Measurements from ENCODE around the gene GALNT15.

The GALNT15 gene

DNA sequence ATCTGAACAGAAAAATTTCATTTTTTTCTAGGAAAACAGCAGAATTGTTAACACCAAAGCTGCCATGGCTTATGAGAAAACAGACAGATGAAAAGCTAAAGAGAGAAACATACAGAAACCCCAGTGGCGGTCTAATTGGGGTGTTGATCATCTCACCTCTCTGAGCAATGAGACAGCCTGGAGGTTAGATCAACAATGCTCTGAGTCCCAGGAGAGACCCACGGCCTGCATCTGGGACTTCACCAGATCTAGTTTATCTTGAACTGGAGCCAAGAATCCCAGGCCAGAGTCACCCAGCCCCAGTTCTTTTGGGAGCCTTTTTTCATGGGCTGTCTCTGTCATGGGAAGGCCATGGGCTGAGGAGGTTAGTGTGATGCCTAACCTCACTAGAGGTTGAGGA is 3.5 kb upstream of the GALNT15 start:
- no peak for DNase-seq

DNA sequence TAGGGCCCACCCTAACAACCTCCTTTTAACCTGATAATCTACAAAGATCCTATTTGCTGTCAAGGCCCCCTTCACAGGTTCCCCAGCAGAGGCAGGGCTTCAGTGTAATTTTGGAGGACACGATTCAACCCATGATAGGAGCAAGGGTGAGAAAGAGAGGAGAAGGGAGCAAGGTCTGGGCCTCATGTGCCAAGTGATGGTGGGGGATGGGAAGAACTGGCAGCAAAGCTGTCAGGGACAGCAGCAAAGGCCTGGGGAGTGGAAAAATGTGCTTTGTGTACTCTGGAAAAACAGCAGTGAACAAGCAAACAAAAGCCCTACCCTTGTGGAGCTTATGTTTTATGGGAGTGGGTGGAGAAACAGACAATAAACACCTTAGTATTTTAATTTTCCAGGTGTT is 2.7 kb upstream of the GALNT15 start:
- DNase-seq = no peak

DNA sequence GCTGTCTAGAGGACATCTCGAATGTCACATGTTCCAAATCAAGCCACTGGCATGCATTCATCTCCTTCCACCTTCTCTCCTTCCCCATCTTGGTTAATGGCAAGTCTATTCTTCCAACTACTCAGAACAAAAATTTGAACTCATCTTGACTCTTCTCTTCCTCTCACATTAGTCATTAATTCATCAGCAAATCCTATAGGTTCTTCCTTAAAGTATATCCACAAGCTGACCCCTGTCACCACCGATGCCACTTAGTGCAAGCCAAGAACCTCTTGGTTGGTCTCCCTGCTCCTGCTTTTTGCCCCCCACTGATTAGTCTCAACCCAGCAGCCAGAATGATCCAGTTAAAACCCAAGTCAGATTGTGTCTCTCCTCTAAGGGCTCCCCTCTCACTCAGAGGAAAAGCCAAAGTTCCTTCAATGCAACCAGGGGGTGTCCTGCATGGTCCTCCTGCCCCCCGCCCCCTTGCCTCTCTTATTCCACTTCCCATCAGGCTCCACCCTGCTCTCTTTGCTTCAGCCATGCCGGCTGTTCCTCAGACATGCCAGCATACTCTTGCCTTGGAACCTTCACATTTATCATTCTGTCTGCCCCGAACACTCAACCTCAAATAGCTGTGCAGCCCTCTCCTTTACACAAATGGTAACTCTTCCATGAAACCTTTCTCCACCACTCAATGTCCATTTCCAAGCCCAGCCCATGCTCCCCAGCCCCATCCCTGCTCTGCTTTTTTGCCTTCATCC is 1.0 kb upstream of the GALNT15 start:
- no peak for DNase-seq

DNA sequence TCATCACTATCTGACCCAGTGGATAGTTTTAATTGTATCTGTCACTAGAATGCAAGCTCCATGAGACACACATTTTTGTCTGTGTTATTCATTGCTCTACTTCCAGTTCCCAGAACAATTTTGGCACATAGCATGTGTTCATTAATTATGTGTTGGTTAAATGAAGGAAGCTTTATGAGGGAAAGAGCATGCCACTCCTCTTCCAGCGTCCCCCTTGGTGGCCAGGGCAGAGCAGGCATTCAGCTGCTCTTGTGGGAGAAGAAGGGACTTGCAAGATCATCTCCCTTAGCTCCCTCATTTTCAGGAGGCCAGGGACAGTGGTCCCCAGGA is 489 bp upstream of the GALNT15 start:
- no peak for DNase-seq

DNA sequence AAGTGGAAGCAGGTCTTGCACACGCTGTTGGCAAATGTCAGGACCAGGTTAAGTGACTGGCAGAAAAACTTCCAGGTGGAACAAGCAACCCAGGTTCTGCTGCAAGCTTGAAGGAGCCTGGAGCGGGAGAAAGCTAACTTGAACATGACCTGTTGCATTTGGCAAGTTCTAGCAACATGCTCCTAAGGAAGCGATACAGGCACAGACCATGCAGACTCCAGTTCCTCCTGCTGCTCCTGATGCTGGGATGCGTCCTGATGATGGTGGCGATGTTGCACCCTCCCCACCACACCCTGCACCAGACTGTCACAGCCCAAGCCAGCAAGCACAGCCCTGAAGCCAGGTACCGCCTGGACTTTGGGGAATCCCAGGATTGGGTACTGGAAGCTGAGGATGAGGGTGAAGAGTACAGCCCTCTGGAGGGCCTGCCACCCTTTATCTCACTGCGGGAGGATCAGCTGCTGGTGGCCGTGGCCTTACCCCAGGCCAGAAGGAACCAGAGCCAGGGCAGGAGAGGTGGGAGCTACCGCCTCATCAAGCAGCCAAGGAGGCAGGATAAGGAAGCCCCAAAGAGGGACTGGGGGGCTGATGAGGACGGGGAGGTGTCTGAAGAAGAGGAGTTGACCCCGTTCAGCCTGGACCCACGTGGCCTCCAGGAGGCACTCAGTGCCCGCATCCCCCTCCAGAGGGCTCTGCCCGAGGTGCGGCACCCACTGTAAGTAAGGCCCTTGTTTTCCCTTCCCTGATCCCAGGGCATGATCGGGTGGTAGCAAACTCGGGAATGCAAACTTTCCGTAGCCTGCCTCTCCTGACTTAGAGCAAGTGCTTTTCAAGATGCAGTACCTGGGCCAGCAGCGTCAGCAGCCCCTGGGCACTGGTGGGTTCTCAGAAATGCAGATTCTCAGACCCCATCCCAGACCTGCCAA is 759 bp downstream of the GALNT15 start:
- DNase-seq = no peak

DNA sequence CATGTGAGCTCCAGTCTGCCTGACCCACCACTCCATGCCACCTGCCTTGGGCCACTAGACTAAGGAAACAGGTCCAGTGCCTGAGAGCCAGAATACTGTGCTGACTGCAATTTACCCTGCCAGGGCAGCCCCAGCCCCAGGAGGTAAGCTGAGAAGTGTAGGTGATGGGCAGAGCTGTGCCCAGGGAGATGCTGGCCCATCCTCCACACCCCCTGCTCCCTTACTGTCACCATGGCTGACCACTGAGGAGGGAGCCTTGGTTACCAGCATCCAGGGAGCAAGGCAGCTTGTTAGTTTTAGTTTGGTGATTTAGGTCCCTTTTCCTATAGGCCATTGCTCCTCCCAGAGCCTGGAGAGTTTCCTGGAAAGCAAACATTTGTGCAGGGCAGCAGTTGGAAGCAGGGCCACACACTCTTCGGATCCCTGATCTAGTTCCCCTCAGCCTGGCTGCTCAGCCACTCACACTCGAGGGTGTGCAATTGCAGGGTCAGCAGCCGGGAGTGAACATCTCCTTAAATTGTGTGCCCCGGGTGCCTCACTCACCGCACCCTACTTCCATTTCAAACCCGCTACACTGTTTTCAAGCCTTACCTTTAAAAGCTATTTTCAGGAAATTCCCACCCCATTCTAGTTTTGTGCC is 2.0 kb downstream of the GALNT15 start:
- DNase-seq = no peak

DNA sequence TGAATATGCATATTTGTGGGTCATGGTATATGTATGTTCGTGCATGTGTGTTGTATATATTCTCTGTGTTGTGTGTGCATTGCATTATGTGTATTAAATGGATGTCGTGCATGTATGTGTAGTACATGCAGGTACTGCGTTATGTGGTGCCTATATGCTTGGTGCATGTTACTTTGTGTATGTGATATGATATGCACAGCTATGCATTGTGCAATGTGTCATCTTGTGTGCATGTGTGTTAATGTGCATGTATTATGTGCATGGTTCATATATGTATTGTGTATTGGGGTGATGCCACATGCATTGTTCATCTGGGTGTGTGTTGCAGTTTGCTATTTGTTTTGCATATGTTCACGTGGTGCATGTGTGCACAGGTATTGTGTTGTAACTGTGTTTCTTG is 2.9 kb downstream of the GALNT15 start:
- no peak for DNase-seq

DNA sequence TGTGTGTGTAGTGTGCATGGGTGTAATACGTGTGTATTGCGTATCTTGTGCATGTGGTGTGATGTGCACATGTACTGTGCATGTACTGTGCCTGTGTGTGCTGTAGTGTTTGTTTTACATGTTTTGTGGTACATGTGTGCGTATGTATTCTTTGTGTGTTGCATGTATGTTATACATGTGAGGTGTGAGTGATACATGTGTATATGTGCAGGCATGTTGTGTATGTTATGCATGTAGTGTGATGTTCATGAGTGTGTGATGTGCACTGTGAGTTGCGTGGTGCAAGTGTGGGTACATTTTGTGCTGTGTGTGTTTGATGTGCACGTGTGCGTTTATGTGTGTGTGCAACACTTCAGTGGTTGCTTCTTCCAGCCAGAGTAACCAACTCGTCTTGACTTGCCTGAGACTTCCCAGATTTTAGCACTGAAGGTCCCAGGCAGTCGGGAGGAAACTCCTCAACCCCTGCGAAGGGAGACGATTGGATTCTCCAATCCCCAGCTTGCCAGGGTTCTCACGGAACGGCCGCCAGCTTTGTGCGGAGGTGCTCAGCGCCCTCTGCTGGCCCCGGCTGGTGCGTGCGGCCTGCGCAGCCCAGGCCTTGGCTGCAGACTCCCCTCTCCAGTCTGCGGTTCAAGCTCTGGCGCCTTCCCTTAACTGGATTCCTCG is 3.6 kb downstream of the GALNT15 start:
- DNase-seq = peak; percentile 84

DNA sequence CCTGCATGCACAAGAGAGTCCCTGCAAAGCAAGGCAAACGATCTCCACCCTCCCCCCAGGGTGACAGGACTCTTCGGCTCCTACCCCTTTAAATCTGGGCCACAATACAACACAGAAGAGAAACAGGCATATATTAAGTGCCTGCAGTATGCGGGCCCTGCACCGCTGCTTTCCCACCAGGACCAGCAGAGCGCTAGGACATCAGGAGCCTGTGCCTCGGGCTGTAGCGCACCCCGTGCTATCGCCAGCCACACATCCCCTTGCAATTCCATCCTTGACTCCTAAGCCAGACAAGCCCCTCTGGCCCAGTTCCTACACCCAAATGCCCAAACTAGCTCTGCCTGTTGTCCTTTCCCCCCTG is 4.1 kb downstream of the GALNT15 start:
- no peak for DNase-seq

DNA sequence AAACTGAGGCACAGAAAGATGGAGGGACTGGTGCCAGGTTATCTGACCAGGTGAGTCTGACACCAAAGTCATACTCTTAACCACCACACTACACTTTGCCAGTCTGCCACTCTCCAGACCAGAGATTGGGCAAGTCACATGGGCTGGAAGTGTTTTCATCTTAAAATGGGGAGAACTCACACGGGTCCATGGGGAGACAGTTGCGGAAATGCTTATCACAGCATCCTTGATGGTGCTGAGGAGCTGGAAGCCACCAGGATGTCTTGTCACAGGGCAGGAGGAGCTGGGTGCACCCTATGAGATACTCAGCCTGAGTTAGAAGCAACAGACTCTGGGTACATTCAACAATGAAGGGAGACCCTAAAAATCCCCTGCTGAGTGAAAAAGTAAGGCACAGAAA is 4.8 kb downstream of the GALNT15 start:
- DNase-seq = no peak

DNA sequence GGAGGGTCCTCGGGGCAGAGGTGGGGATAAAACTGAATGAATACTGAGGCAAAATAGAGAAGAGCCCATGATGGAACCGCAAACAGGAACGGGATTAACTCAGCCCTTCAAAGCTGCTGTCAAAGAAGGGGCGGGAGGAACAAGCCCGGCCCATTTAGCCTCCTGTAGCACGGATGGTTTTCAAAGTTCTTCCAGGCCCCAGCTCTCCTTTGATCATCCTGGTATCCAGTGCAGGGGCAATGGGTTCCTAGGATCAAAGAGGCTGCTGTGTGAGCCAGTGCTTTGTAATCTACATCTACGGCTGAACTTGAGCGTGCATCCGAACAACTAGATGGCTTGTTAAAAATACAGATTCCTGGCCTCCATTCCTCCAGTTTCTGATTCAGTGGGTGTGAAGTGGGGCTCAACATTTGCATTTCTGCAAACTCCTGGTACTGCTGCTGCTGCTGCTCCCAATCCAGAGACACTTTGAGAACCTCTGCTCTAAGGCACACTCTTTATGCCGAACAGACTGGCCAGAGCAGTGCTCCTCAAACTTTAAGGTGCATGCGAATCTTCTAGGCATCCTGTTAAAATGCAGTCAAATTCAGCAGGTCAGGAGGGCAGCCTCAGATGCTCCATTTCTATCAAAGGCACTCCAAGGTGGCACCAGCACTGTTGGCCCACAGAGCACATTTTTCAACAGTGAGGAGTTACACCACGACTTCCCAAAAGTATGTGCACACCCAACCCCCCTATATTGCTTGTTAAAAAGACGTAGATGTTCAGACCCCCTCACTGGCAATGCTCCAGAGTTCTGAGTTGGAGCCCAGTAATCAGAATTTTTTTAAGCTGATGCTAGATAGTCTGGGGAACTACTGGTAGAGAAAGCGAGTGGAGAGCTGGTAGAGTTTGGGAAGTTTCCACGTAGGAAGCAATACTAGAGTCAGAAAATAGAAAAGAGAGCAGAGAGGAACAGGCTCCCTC is 5.6 kb downstream of the GALNT15 start:
- DNase-seq = no peak

DNA sequence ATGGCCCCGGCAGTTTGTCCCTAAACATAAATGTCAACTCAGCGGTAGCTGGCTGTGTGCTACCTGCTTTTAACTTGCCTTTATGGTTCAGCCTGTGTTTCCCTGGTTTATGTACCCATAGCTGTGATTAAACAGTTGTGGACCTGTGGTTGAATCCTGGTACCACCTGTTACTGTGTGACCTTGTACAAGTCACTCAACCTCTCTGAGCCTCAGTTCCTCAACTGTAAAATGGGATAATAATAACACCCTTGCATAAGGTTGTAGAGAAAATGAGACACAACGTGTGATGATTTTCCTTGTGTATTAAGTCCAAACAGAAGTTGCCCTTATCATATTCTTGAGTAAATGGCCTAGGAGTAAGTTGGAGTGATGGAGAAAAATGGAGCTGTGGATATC is 6.3 kb downstream of the GALNT15 start:
- DNase-seq = no peak

DNA sequence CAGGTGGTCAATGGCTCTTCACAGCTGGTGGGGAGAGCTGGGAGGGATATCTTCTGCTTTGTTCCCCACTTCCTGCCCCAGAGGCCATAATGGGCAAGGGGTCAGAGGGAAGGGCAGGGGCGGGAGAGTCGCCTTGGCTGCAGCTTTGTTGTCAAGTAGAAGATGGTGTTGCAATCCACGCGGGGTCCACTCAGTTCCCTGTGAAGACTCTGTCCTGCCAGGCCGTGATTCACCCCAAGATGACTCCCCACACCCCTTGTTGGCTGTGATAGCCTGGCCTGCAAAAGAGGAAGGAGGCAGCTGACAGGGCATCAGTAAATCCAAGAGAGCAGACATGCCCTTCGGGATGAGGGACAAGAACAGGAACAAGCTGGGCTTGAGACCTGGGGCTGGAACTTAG is 6.9 kb downstream of the GALNT15 start:
- DNase-seq = no peak

DNA sequence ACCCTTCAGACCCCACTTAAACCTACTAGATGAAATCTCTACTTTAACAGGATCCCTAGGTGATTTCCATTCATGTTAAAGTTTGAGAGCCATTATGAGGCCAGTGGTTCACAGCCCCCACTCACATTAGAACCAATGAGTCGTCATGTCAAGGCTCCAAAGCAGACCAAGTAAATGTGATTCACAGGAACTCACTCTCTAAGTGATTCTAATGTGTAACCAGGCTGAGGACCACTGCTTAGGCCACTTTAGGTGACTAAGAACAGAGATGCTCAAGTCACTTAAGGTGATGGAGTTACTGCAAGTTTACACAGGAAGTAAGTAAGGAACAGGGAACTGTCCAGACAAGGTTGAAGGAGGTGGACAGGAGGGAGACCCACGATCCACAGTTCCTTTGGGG is 7.7 kb downstream of the GALNT15 start:
- DNase-seq = no peak

DNA sequence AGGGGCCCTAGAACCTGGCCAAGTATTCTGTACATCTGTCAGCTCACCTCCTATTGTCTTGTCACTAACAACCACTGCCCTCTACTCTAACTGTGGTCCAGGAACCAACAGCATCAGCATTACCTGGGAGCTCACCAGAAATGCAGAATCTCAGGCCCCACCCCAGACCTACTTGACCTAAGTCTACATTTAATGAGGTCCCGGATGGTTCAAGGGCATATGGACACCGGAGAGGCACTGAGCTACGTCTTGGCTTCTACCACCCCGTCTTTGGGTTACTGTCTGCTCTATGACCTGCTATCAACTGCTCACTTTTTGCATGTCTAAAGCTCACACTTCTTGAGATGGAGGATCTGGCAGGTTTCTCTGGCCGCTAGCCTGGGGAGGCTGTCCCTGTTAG is 8.1 kb downstream of the GALNT15 start:
- DNase-seq = no peak

DNA sequence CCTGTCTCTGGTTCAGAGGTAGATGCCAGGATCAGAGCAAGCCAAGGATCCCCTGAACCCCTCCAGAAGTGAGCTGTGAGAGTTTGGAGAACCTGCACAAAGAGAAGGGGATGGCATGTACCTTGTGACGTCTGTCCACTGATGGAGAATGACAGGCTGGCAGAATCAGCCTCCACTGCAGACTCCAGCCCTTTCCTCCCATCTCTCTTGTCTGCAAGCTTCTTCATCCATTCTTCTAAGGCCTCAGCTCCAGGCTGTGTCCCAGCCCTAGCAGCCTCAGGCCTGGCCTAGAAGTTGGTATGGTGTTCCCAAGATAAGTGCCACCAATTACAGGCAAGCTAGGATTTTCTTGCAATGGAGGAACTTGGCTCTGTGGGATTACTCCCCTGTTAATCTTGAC is 8.6 kb downstream of the GALNT15 start:
- no peak for DNase-seq

DNA sequence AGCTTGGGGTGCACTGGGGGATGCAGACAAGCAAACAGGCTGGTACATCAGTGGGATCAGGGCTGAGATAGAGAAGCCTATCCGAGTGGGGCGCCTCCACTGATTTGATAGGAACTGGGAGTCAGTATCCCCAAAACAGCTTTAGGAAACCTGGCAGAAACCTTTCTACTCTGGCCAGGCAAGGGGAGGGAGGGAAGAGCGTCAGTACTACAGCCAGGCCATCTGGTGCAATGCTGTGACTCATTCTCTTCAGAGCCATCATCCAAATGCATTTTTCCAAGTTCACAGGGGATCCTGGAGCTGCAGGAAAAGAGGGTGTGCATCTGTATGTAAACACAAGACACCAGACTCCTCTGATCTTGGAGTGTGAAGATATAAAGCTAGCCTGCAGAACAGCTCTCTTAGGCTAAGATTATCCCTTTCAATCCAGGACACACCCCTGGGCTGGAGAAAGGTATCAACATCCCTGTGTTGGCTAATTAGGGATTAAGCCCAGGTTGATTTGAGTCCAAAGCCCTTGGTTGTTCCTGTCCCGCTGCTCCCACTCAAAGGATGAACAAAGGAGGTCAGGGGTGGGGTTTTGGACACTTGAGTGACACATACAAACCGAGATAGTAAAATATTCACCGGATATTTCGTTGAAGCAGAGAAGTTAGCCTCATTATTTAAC is 9.3 kb downstream of the GALNT15 start:
- no peak for DNase-seq

DNA sequence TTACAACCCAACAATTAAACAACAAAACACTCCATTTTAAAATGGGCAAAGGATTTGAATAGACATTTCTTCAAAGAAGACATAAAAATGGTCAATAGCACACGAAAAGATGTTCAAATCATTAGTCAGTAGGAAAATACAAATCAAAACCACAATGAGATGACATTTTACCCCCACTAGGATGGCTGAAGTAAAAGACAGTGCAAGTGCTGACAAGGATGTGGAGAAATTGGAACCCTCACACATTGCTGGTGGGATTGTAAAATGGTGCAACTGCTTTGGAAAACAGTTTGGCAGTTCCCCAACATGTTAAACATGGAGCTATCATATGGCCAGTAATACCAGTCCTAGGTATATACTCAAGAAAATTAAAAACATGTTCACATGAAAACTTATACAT is 11.6 kb downstream of the GALNT15 start:
- DNase-seq = no peak

DNA sequence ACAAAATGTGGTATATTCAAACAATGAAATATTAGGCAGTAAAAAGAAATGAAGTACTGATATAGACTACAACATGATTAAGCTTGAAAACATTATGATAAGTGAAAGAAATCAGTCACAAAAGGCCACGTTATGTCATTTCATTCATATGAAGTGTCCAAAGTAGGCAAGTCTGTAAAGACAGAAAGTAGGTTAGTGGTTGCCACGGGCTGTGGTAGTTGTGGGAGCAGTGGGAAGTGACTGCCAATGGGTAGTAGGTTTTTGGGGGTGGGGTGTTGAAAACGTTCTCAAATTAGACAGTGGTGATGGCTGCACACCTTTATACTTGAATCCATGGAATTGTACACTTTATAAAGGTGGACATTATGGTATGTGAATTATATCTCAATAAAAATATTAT is 12.1 kb downstream of the GALNT15 start:
- no peak for DNase-seq

DNA sequence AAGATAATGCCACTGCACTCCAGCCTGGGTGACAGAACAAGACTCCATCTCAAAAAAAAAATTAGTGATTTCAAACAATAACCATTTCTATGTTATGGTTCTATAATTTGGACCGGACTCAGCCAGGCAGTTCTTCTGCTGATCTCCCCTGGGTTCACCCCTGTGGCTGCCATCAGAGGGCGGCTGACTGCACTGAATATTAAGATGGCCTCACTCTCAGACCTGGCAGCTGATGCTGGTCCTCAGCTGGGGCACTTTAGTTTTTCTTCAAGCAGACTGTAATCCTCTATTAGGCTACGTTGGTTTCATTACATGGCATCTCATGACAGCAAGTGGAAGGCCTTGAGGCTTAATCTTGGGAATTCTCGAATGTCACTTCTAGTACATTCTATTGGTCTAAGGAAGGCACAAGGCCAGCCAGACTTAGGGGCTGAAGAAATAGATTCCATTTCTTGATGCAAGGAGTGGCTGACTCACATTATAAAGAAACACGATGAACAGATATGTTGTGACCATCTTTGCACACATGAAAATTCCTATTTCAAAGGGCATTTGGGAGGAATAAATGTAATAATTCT is 12.8 kb downstream of the GALNT15 start:
- DNase-seq = no peak

DNA sequence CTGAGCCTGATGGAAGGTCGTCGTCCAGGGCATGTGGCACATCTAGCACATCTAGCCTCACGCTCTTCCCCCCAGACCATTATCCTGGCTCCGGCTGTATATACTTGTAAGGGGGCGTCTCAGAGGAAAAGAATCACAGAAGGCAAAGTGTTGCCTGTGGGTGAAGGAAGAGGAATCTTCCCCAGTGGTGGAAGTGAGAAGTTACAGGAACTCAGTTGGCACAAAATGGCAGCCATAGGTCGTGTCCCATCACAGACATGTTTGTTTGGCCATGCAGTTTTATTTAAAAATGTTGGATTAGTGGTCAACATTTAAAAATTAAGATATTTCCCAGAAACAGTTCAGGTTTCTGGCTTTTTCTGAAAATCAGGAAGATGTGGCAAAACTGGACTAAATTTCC is 13.6 kb downstream of the GALNT15 start:
- DNase-seq = no peak

Data from activated CD8-positive, alpha-beta memory T cell treated with anti-CD3 and anti-CD28 coated beads for 24 hours (primary cell).